MM.1S (cell line): ENCODE measurements around the gene ANGEL1.

Experiments used
- CTCF ChIP-seq: fragments of 300-600 bp; sonication (generic); IDR thresholded peaks from 2 replicates; pipeline ENCODE4 v1.5.1; 2016; ENCODE audit warnings: antibody characterized with exemption, low read length, mixed read lengths
- EZH2 ChIP-seq: fragments of 300-600 bp; sonication (generic); optimal IDR thresholded peaks from 2 replicates; pipeline ENCODE3; 2017; ENCODE audit warnings: low read depth, mild to moderate bottlenecking, antibody characterized with exemption, low read length, mixed read lengths

DNA sequence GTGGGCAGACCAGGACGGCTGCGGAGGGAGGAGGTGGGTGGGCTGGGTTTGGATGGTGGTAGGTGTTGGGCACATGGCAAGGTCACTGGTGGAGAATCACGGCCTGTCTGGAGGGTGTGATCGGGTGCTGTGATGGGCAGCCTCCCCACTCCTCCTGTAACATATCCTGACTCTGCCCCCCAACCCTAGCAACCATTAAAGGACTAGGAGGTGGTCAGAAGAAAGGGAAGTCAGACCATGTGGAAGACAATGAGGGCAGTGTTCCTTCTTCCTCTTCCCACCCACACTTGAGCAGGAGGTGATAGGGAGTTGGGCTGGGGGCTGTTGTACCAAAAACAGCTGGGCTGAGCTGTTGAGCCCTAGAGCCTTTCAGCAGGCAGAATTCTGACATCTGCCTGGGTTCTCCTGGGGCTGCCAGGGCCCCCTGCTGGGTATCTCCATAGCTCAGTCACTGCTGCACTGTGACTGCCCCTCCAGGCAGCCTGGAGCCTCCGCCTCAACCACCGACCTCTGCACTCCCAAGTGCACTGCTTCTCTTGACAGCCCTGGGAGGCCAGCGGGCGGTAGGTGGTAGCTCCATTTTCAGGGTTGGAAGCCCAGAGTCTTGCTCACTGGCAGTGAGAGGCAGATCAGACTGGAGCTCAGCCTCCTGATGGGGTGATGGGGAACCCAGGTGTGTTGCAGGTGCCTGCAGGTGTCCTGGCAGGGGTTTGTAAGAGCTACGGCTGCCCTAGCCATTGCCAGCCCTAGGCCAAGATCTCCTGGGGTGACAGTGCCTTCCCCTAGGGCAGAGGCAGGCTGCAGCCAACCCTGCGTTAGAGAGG is 36.0 kb downstream of the ANGEL1 start:
- TF ChIP-seq CTCF = no peak
- no peak for TF ChIP-seq EZH2
